SKM-1 treated with dmso at 0.1 percent for 144 hours (cell line): ENCODE measurements around the gene RBM22.
"Not testable (repeated sequence)": the region's sequence is repeated elsewhere in the genome, so short reads cannot be mapped to it uniquely, and the experiment has no call there.

ENCODE experiments used
- DNase-seq: peaks from one replicate; lab custom pipeline; 2025; ENCODE audit not compliant: unreplicated experiment; lab: John Stamatoyannopoulos, UW

Gene RBM22

GRCh38 chr5:150700594-150701377, at the start of gene RBM22:
Gene RBM22, minus strand, starts transcription at chr5:150701062. Its CDS starts 77 bp downstream, at chr5:150700985.
- peak; percentile 85 for DNase-seq

- DNase-seq: no peak
Measured at GRCh38 chr5:150750469-150750868, 49.6 kb upstream of the RBM22 start.

- DNase-seq: not testable (repeated sequence)
Measured at GRCh38 chr5:150743142-150743488, 42.3 kb upstream of the RBM22 start.

DNA sequence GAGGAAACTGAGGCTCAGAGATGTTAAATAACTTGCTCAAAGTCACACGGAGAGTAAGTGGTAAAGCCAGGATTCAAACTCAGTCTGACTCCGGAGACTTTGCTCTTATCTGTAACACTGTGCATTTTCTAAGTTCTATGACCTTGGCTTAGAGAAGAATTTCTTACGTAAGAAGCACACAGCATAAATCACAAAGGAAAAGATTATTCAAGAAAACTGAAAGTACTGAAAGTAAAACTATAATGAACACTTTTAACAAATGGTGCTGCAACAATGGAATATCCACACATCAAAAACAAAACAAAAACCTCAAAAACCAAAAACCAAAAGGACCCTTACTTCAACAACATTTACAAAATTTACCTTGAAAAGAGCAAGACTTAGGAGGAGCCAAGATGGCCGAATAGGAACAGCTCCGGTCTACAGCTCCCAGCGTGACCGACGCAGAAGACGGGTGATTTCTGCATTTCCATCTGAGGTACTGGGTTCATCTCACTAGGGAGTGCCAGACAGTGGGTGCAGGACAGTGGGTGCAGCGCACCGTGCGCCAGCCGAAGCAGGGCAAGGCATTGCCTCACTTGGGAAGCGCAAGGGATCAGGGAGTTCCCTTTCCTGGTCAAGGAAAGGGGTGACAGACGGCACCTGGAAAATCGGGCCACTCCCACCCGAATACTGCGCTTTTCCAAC, 41.7 kb upstream of the RBM22 start:
- not testable (repeated sequence) for DNase-seq

- DNase-seq: no peak
Measured at GRCh38 chr5:150740992-150741391, 40.1 kb upstream of the RBM22 start.

DNA sequence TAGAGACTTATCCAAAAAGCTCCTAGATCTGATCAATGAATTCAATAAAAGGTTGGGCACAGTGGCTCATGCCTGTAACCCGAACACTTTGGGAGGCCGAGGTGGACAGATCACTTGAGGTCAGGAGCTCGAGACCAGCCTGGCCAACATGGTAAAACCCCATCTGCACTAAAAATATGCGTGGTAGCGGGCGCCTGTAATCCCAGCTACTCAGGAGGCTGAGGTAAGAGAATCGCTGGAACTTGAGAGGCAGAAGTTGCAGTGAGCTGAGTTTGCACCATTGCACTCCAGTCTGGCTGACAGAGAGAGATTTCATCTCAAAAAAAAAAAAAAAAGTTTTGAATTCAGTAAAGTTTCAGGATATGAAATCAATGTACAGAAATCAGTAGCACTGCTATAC, 38.0 kb upstream of the RBM22 start:
- DNase-seq: no peak

DNA sequence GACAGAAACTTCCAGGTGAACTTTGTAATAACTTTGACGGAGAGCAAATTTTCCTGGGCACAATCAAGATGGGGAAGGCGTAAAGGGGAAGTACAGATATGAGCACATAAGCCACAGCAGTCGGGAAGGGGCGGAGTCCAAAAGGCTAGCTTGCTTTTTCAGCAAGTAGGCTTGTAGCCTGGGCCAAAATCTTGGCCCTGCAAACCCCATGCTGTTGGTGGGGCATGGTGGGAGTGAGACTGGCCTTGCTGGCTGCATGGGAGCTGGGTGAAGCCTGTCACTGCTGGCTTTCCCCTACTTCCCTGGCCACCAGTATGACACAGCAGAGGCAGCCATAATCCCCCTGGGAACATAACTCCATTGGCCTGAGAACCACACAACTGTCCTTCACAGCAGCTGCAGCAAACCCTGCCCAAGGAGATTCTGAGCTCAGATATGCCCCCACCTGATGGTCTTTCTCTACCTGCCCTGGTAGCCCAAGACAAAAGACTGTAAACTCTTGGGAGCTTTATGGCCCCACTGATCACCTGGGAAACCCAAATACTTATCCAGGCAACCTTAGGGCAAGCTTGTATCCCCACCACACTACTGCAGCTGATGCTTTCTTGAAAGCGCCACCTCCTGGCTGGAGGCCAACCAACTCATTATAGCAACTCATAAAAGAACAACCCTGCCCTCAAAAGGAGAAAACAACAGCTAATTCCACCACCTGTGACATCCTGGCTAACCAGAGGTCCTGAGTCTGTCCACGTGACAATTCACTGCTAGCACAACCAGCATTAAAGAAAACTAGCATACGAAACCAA, 33.9 kb upstream of the RBM22 start:
- DNase-seq: peak; percentile 87

- DNase-seq: no peak
Measured at GRCh38 chr5:150731669-150732242, 30.9 kb upstream of the RBM22 start.

DNA sequence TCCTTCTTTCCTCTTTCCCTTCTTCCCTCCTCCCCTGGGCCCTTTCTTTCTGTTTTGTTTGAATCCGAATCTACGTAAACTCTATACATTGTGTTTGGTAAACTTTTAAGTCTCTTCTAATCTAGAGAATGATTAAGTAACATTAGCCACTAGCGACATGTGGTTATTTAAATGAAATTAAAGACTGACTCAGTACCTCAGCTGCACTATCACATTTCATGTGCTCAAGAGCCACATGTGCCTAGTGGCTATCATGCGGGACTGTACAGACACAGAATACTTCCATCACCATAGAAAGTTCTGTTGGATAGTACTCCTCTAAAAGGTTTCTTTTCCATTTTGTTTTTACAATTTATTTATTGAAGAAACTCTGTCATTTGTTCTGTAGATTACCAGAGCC, 29.0 kb upstream of the RBM22 start:
- no peak for DNase-seq

GRCh38 chr5:150723845-150724244, 23.0 kb upstream of the RBM22 start:
- DNase-seq: no peak

DNA sequence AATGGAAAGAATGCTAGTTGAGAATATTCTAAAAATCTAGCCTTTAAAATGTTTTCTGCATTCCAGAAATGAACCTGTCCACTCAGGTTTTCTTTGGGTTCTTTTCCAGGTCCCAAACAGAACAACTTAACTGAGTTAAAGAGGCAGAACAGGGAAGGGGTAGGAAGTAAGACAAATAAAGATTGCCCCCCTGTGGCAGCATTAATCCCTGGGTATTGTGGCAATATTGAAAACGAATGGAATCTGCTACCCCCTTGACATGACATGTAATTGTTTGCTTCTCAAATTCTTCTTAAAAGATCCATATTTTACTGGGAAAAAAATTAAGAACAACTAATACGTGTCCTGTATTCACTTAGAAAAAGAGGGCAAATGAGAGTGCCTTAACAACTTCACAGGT, 9.3 kb upstream of the RBM22 start:
- no peak for DNase-seq

DNA sequence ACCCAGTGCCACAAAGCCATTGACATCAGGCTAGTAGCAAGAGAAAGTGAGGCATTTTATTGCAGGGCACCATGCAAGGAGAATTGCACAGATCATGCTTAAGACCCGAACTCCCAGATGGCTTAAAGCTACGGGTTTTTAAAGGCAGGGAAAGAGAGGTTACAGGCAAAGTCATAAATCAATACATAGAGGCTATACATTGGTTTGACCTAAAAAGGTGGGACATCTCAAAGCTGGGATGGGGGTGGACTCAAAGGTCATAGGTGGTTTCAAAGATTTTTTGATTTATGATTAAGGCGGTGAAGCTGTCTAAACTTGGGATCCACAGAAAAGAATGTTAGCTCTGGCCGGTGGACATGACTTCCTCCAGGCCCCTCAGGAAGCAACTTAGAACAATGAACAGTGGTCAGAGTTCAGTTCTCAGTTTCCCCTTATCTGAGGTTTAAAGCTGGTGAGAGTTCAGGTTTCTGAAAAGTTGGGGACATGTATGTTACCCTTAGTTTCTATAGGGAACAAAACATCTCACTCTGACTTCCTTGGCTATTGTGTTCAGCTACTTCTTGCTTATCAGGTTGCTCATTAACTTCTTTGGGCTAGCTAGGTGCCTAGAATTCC, 6.0 kb upstream of the RBM22 start:
- no peak for DNase-seq

GRCh38 chr5:150703762-150704161, 2.9 kb upstream of the RBM22 start:
- DNase-seq: peak; percentile 25

GRCh38 chr5:150700246-150700593, 642 bp downstream of the RBM22 start:
- DNase-seq: peak; percentile 17

GRCh38 chr5:150694612-150695011, 6.2 kb downstream of the RBM22 start:
- no peak for DNase-seq

- no peak for DNase-seq
Measured at GRCh38 chr5:150692276-150692675, 8.6 kb downstream of the RBM22 start.

- DNase-seq: no peak
Measured at GRCh38 chr5:150690760-150691159, 10.1 kb downstream of the RBM22 start.

DNA sequence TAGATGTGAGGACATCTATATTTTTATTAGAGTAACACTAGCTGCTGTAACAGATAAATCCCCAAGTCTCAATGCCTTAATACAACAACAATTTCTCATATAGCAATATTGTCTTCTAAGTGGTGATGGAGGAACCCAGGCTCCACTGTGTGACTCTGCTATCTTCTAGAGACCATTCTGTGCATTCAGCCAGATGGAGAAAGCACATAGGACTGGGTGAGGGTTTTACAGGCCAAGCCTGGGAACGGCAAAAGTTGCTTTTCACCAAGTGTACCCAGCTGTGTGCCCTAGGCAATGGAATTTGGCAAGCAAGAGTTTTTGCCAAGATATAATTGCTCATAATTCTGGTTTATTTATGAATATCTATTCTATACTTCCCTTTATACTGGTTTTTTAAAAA, 11.7 kb downstream of the RBM22 start:
- no peak for DNase-seq

DNA sequence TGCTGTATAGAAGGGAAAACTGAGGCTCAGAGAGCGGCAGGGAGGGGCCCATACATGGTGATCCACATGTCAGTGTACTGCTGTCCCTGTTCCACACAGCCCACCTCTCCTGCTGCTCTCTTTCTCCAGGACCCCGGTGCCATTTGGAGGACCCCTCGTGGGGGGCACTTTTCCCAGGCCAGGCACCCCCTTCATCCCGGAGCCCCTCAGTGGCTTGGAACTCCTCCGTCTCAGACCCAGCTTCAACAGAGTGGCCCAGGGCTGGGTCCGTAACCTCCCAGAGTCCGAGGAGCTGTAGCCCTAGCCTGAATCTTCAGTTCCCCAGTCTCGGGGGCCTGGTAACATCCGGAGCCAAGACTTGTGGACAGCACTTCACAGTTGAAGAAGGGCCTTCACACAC, 24.3 kb downstream of the RBM22 start:
- DNase-seq: no peak

DNA sequence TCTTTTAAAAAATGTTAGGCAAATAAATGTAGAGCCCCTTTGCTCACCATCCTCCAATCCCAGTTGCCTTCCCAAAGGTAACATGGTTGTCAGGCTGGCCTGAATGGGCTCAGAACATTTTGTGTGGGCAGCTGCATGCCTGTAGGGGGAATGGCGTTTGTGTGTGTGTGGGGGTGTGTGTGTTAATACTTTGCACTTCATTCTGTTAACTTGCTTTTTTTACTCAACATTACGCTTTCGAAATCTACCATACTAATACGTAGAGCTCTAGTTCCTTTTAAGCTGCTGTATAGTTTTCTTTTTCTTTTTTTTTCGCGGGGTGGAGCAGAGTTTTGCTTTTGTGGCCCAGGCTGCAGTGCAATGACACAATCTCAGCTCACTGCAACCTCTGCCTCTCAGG, 25.8 kb downstream of the RBM22 start:
- peak; percentile 35 for DNase-seq

DNA sequence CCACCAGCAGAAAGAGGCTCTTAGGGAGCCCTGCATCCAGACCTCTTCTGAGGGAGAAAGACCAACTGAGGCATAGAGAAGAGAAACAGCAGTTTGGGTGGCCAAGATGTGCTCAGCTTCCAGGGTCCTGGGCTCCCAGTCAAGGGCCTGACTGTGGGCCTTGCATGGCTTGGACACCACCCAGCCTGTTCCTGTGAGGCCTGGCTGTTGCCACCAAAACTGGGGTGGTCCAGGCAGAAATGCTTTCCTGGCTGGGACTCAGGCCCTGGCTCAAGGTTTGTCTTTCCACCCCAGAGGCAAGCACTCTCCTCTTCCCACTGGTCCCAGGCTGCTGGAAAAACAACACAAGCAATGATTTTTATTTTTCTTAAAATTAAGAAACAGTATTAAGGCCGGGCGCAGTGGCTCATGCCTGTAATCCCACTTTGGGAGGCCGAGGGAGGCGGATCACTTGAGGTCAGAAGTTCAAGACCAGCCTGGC, 26.5 kb downstream of the RBM22 start:
- DNase-seq: no peak
